ENCODE measurements around the gene GALNT9.

GRCh38 chr12:132202929-132203721 lies 126.3 kb downstream of the GALNT9 start:
- TF ChIP-seq EP300 (IDR thresholded peaks at IDR 0.05) (no peak), CTCF (IDR thresholded peaks at IDR 0.05) (no peak)

All from ovary (tissue), 3 donors.